HUDEP-2 (cell line): Measurements from ENCODE around the gene CD1D.

Experiments used
- DNase-seq, 76 experiments: peaks; one replicate each; lab custom pipeline; 2025; ENCODE audit not compliant: unreplicated experiment in 76 of 76; lab: John Stamatoyannopoulos, UW

CD1D gene

GRCh38 chr1:158180741-158181576, at the start of gene CD1D:
Gene CD1D, plus strand, starts transcription at chr1:158180895. Its CDS starts 207 bp downstream, at chr1:158181102.
- peak in 44 of 76 experiments; percentile 4 to 66 (median 37) for DNase-seq

GRCh38 chr1:158131217-158131616, 49.5 kb upstream of the CD1D start:
- peak in 9 of 76 experiments; percentile 3 to 37 (median 14) for DNase-seq

GRCh38 chr1:158140764-158141192, 39.9 kb upstream of the CD1D start:
- no peak for DNase-seq

- peak in 58 of 76 experiments; percentile 10 to 70 (median 43) for DNase-seq
Observed at GRCh38 chr1:158145173-158145719, 35.4 kb upstream of the CD1D start.

- DNase-seq: peak in 12 of 76 experiments; percentile 3 to 44 (median 20)
Observed at GRCh38 chr1:158146165-158146564, 34.5 kb upstream of the CD1D start.

GRCh38 chr1:158146739-158147138, 34.0 kb upstream of the CD1D start:
- DNase-seq: no peak

GRCh38 chr1:158147401-158147800, 33.3 kb upstream of the CD1D start:
- no peak for DNase-seq

- DNase-seq: no peak
Observed at GRCh38 chr1:158147869-158148268, 32.8 kb upstream of the CD1D start.

- DNase-seq: no peak
Observed at GRCh38 chr1:158148468-158148867, 32.2 kb upstream of the CD1D start.

- peak in 1 of 76 experiments; percentile 24 for DNase-seq
Observed at GRCh38 chr1:158149175-158149574, 31.5 kb upstream of the CD1D start.

- peak in 75 of 76 experiments; percentile 15 to 95 (median 88) for DNase-seq
Observed at GRCh38 chr1:158149577-158150269, 31.0 kb upstream of the CD1D start.

GRCh38 chr1:158150523-158150922, 30.2 kb upstream of the CD1D start:
- no peak for DNase-seq

GRCh38 chr1:158153179-158153578, 27.5 kb upstream of the CD1D start:
- DNase-seq: no peak

- no peak for DNase-seq
Observed at GRCh38 chr1:158153746-158154444, 26.8 kb upstream of the CD1D start.

GRCh38 chr1:158154501-158154900, 26.2 kb upstream of the CD1D start:
- no peak for DNase-seq

GRCh38 chr1:158155673-158156072, 25.0 kb upstream of the CD1D start:
- peak in 73 of 76 experiments; percentile 20 to 91 (median 72) for DNase-seq

- no peak for DNase-seq
Observed at GRCh38 chr1:158159597-158159996, 21.1 kb upstream of the CD1D start.

GRCh38 chr1:158161446-158161845, 19.2 kb upstream of the CD1D start:
- DNase-seq: no peak

GRCh38 chr1:158163000-158163947, 17.4 kb upstream of the CD1D start:
- no peak for DNase-seq

GRCh38 chr1:158169105-158169504, 11.6 kb upstream of the CD1D start:
- DNase-seq: no peak
